HepG2 (cell line): ENCODE measurements around the gene FANCG. TPM values are rescaled to one million over a fixed set of nuclear protein-coding genes. Genes with fewer than 3 reads are reported as not detected.
A peak's percentile ranks its signal among the peaks of the same experiment; 100 is the strongest.

Experiments
- ADNP ChIP-seq: sonication (generic); formaldehyde crosslinking; IDR thresholded peaks from 2 replicates; pipeline ENCODE4 v1.4.0; 2020; ENCODE audit warnings: missing genetic modification reagents
- CEBPG ChIP-seq: IDR thresholded peaks from 2 replicates; pipeline ENCODE4 v1.6.1; 2016
- HES4 ChIP-seq: sonication (generic); formaldehyde crosslinking; IDR thresholded peaks from 2 replicates; pipeline ENCODE4 v1.9.0; 2021; ENCODE audit warnings: mild to moderate bottlenecking, missing genetic modification reagents, borderline replicate concordance
- HNRNPUL1 ChIP-seq: fragments of 200-400 bp; formaldehyde crosslinking; IDR thresholded peaks from 2 replicates; pipeline ENCODE4 v1.6.1; 2017; ENCODE audit warnings: low read depth, mild to moderate bottlenecking, low read length, moderate library complexity
- JDP2 ChIP-seq: sonication (generic); formaldehyde crosslinking; IDR thresholded peaks from 2 replicates; pipeline ENCODE4 v1.8.1; 2022; ENCODE audit warnings: missing genetic modification reagents, borderline replicate concordance
- MBNL3 ChIP-seq: fragments of 250-450 bp; sonication (Bioruptor Pico); conservative IDR thresholded peaks from 2 replicates; pipeline ENCODE4 v1.8.0; 2022; ENCODE audit warnings: mild to moderate bottlenecking, inconsistent platforms
- STAT5B ChIP-seq: sonication (generic); formaldehyde crosslinking; IDR thresholded peaks from 2 replicates; pipeline ENCODE4 v1.4.0; 2020; ENCODE audit warnings: missing genetic modification reagents
- ZNF678 ChIP-seq: sonication (generic); formaldehyde crosslinking; IDR thresholded peaks from 2 replicates; pipeline ENCODE4 v1.4.0; 2020; ENCODE audit warnings: mild to moderate bottlenecking, missing genetic modification reagents
- polyA plus RNA-seq, 8 experiments: library from polyadenylated mRNA; depleted of rRNA in 3 of 8; stranded (reverse) in 7 of 8; unstranded in 1 of 8; fragments of >200 nt; fragmentation: Illumina TruSeq in 4 of 8; extraction: Trizol in 4 of 8; gene quantifications; 2 replicates each; pipeline versions ENCODE4 v1.2.1 to v1.2.3, GENCODE V29; 2011 to 2016; ENCODE audit warnings: low read depth in 4 of 8, missing spikeins in 1 of 8, mixed read lengths in 1 of 8; ENCODE audit not compliant: insufficient read depth in 1 of 8
- total RNA-seq, 5 experiments: library from RNA; depleted of rRNA; stranded (reverse); fragments of >200 nt; fragmentation: Illumina TruSeq; extraction: Trizol; gene quantifications; 2 replicates each; pipeline ENCODE4 v1.2.3, GENCODE V29; 2016; ENCODE audit warnings: low read depth in 1 of 5
- TF ChIP-seq, protein P1 (sequence below): sonication (generic); formaldehyde crosslinking; IDR thresholded peaks from 2 replicates; pipeline ENCODE4 v1.5.1; 2020; ENCODE audit warnings: mild to moderate bottlenecking, missing genetic modification reagents, borderline replicate concordance
- TF ChIP-seq, protein P2 (sequence below): sonication (generic); formaldehyde crosslinking; conservative IDR thresholded peaks from 2 replicates; pipeline ENCODE4 v1.4.0; 2020; ENCODE audit warnings: missing genetic modification reagents
- TF ChIP-seq, protein P3 (sequence below): sonication (generic); formaldehyde crosslinking; IDR thresholded peaks from 2 replicates; pipeline ENCODE4 v1.4.0; 2020; ENCODE audit warnings: missing genetic modification reagents, mild to moderate bottlenecking, borderline replicate concordance
- TF ChIP-seq, protein P4 (sequence below): sonication (generic); formaldehyde crosslinking; IDR thresholded peaks from 2 replicates; pipeline ENCODE4 v1.5.1; 2020; ENCODE audit warnings: mild to moderate bottlenecking, missing genetic modification reagents, moderate library complexity
- TF ChIP-seq, protein P5 (sequence below): fragments of 450-650 bp; IDR thresholded peaks from 2 replicates; pipeline ENCODE4 v1.6.1; 2017

The FANCG gene
- total and polyA plus RNA-seq, 2 of the 13 experiments (the other 11 are each of a cell fraction or from before 2014, with no cell fraction given), result 14.4 to 45.1 TPM

DNA sequence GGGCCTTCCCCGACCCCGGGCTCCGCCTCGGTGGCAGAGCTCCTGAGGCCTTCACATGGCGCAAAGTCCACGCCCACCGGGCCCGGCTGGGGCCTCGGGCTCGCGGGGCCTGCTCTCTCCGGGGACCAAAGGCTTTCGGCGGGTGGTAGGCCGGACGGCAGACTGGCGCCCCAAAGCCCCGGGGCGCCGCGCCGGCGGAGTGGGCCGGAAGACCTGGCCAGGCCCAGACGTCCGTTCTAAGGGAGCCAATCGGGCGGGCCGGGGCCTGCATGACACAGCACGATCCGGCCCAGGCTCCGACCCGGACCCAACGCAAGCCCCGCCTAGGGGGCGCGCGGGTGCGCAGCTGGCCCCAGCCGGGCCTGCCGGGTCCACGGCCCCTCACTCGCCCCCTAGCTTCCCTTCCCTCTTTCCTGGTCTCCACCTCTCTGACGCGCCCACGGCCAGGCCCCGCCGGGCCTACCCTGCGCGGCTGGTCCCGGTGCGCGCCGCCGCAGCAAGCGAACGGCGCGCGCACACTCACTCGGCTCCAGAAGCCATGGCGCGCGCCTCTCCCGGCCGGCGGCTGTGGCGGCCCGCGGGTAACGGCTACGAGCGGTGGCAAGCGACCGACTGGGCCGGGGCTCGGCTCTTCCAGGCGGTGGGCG, 7.8 kb downstream of the FANCG start (continued):
- TF ChIP-seq, protein P1, sequence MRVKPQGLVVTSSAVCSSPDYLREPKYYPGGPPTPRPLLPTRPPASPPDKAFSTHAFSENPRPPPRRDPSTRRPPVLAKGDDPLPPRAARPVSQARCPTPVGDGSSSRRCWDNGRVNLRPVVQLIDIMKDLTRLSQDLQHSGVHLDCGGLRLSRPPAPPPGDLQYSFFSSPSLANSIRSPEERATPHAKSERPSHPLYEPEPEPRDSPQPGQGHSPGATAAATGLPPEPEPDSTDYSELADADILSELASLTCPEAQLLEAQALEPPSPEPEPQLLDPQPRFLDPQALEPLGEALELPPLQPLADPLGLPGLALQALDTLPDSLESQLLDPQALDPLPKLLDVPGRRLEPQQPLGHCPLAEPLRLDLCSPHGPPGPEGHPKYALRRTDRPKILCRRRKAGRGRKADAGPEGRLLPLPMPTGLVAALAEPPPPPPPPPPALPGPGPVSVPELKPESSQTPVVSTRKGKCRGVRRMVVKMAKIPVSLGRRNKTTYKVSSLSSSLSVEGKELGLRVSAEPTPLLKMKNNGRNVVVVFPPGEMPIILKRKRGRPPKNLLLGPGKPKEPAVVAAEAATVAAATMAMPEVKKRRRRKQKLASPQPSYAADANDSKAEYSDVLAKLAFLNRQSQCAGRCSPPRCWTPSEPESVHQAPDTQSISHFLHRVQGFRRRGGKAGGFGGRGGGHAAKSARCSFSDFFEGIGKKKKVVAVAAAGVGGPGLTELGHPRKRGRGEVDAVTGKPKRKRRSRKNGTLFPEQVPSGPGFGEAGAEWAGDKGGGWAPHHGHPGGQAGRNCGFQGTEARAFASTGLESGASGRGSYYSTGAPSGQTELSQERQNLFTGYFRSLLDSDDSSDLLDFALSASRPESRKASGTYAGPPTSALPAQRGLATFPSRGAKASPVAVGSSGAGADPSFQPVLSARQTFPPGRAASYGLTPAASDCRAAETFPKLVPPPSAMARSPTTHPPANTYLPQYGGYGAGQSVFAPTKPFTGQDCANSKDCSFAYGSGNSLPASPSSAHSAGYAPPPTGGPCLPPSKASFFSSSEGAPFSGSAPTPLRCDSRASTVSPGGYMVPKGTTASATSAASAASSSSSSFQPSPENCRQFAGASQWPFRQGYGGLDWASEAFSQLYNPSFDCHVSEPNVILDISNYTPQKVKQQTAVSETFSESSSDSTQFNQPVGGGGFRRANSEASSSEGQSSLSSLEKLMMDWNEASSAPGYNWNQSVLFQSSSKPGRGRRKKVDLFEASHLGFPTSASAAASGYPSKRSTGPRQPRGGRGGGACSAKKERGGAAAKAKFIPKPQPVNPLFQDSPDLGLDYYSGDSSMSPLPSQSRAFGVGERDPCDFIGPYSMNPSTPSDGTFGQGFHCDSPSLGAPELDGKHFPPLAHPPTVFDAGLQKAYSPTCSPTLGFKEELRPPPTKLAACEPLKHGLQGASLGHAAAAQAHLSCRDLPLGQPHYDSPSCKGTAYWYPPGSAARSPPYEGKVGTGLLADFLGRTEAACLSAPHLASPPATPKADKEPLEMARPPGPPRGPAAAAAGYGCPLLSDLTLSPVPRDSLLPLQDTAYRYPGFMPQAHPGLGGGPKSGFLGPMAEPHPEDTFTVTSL (CRISPR knock-in tag), result no peak; the same call in 1 of the 2 replicates
- TF ChIP-seq JDP2 (CRISPR knock-in tag) (no peak), HES4 (CRISPR knock-in tag) (0 out of 2 replicates have a peak, but pooled peaks have one; percentile 14), HNRNPUL1 (peak; percentile 68; the same call in 1 of the 2 replicates), ZNF678 (CRISPR knock-in tag) (no peak), ADNP (CRISPR knock-in tag) (no peak), STAT5B (CRISPR knock-in tag) (peak; percentile 14; the same call in 1 of the 2 replicates), MBNL3 (CRISPR knock-in tag) (no peak), CEBPG (CRISPR knock-in tag) (no peak)
- TF ChIP-seq, protein P2, sequence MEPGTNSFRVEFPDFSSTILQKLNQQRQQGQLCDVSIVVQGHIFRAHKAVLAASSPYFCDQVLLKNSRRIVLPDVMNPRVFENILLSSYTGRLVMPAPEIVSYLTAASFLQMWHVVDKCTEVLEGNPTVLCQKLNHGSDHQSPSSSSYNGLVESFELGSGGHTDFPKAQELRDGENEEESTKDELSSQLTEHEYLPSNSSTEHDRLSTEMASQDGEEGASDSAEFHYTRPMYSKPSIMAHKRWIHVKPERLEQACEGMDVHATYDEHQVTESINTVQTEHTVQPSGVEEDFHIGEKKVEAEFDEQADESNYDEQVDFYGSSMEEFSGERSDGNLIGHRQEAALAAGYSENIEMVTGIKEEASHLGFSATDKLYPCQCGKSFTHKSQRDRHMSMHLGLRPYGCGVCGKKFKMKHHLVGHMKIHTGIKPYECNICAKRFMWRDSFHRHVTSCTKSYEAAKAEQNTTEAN (CRISPR knock-in tag), result no peak
- TF ChIP-seq, protein P3, sequence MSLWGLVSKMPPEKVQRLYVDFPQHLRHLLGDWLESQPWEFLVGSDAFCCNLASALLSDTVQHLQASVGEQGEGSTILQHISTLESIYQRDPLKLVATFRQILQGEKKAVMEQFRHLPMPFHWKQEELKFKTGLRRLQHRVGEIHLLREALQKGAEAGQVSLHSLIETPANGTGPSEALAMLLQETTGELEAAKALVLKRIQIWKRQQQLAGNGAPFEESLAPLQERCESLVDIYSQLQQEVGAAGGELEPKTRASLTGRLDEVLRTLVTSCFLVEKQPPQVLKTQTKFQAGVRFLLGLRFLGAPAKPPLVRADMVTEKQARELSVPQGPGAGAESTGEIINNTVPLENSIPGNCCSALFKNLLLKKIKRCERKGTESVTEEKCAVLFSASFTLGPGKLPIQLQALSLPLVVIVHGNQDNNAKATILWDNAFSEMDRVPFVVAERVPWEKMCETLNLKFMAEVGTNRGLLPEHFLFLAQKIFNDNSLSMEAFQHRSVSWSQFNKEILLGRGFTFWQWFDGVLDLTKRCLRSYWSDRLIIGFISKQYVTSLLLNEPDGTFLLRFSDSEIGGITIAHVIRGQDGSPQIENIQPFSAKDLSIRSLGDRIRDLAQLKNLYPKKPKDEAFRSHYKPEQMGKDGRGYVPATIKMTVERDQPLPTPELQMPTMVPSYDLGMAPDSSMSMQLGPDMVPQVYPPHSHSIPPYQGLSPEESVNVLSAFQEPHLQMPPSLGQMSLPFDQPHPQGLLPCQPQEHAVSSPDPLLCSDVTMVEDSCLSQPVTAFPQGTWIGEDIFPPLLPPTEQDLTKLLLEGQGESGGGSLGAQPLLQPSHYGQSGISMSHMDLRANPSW, result no peak
- TF ChIP-seq, protein P4, sequence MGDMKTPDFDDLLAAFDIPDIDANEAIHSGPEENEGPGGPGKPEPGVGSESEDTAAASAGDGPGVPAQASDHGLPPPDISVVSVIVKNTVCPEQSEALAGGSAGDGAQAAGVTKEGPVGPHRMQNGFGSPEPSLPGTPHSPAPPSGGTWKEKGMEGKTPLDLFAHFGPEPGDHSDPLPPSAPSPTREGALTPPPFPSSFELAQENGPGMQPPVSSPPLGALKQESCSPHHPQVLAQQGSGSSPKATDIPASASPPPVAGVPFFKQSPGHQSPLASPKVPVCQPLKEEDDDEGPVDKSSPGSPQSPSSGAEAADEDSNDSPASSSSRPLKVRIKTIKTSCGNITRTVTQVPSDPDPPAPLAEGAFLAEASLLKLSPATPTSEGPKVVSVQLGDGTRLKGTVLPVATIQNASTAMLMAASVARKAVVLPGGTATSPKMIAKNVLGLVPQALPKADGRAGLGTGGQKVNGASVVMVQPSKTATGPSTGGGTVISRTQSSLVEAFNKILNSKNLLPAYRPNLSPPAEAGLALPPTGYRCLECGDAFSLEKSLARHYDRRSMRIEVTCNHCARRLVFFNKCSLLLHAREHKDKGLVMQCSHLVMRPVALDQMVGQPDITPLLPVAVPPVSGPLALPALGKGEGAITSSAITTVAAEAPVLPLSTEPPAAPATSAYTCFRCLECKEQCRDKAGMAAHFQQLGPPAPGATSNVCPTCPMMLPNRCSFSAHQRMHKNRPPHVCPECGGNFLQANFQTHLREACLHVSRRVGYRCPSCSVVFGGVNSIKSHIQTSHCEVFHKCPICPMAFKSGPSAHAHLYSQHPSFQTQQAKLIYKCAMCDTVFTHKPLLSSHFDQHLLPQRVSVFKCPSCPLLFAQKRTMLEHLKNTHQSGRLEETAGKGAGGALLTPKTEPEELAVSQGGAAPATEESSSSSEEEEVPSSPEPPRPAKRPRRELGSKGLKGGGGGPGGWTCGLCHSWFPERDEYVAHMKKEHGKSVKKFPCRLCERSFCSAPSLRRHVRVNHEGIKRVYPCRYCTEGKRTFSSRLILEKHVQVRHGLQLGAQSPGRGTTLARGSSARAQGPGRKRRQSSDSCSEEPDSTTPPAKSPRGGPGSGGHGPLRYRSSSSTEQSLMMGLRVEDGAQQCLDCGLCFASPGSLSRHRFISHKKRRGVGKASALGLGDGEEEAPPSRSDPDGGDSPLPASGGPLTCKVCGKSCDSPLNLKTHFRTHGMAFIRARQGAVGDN (CRISPR knock-in tag), result peak; percentile 87
- TF ChIP-seq, protein P5, sequence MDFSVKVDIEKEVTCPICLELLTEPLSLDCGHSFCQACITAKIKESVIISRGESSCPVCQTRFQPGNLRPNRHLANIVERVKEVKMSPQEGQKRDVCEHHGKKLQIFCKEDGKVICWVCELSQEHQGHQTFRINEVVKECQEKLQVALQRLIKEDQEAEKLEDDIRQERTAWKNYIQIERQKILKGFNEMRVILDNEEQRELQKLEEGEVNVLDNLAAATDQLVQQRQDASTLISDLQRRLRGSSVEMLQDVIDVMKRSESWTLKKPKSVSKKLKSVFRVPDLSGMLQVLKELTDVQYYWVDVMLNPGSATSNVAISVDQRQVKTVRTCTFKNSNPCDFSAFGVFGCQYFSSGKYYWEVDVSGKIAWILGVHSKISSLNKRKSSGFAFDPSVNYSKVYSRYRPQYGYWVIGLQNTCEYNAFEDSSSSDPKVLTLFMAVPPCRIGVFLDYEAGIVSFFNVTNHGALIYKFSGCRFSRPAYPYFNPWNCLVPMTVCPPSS, result no peak
